Ascending aorta (tissue), 2 donors: ENCODE measurements around the gene SLC46A2. TPM values are rescaled to one million over a fixed set of nuclear protein-coding genes. Genes with fewer than 3 reads are reported as not detected.

Source experiments
- DNase-seq, 2 donors: peaks; one replicate each; pipeline ENCODE4 v3.0.0-alpha.2; 2019; ENCODE audit warnings: low spot score in 2 of 2
- H3K27ac ChIP-seq, 2 donors: fragments of 200-600 bp; sonication (generic); one replicate each; pipeline ENCODE4 v1.5.1; 2016 to 2017; ENCODE audit warnings: mild to moderate bottlenecking in 1 of 2
- H3K27me3 ChIP-seq: fragments of 200-600 bp; sonication (generic); one replicate; pipeline ENCODE4 v1.5.1; 2017
- H3K36me3 ChIP-seq, 2 donors: fragments of 200-600 bp; sonication (generic); one replicate each; pipeline ENCODE4 v1.5.1; 2016
- H3K4me1 ChIP-seq, 2 donors: fragments of 200-600 bp; sonication (generic); one replicate each; pipeline ENCODE4 v1.5.1; 2016 to 2017; ENCODE audit warnings: mild to moderate bottlenecking in 1 of 2
- H3K4me3 ChIP-seq, 2 donors: fragments of 200-600 bp; sonication (generic); one replicate each; pipeline ENCODE4 v1.5.1; 2016 to 2017; ENCODE audit warnings: mild to moderate bottlenecking in 1 of 2
- H3K9me3 ChIP-seq, 2 donors: fragments of 200-600 bp; sonication (generic); one replicate each; pipeline ENCODE4 v1.5.1; 2016
- CTCF ChIP-seq, 3 experiments: fragments of 200-600 bp in 2 of 3; fragments of 450-650 bp in 1 of 3; sonication (generic) in 2 of 3; IDR thresholded peaks; one replicate each; pipeline ENCODE4 v1.5.1; 2016 to 2019; ENCODE audit warnings: antibody characterized with exemption in 3 of 3, mild to moderate bottlenecking in 1 of 3, moderate library complexity in 1 of 3
- intact Hi-C: fragments of 100-400 bp; cut with DNase I; formaldehyde crosslinking; loops from one replicate; pipeline ENCODE4 v1.15.1; 2023
- total RNA-seq: library from RNA; depleted of rRNA; stranded (reverse); fragments of >200 nt; gene quantifications from one replicate; pipeline ENCODE4 v1.1.0, GENCODE V29; 2016

The SLC46A2 gene
- total RNA-seq, 1 donor from 2014 or later = not detected

GRCh38 chr9:112838342-112838741 lies 52.3 kb downstream of the SLC46A2 start:
- no peak for TF ChIP-seq CTCF (IDR thresholded peaks at IDR 0.05)

GRCh38 chr9:112836394-112836793 lies 54.3 kb downstream of the SLC46A2 start:
- intact Hi-C loops = no loop called here
- H3K36me3 ChIP-seq = peaks cover 9 to 25% of the 10 kb centered on the region in 2 donors

More at GRCh38 chr9:112838342-112838741, 52.3 kb downstream of the SLC46A2 start:
- intact Hi-C loops = no loop called here
- no peak overlapping the region for H3K4me3 ChIP-seq
- no peaks in the 10 kb centered on the region for H3K4me1 ChIP-seq
- no peak for DNase-seq
- H3K9me3 ChIP-seq = no peaks in the 10 kb centered on the region
- peaks cover 9 to 25% of the 10 kb centered on the region in 2 donors for H3K36me3 ChIP-seq
- no peak overlapping the region for H3K27ac ChIP-seq
- H3K27me3 ChIP-seq = no peaks in the 10 kb centered on the region

GRCh38 chr9:112833081-112833480 lies 57.6 kb downstream of the SLC46A2 start:
- H3K9me3 ChIP-seq = no peaks in the 10 kb centered on the region
- DNase-seq = no peak

More at GRCh38 chr9:112836394-112836793, 54.3 kb downstream of the SLC46A2 start:
- peaks cover 0 to 4% of the 10 kb centered on the region in 2 donors for H3K4me1 ChIP-seq
- no peak overlapping the region for H3K27ac ChIP-seq
- H3K9me3 ChIP-seq = no peaks in the 10 kb centered on the region
- no peak for DNase-seq
- no peak for TF ChIP-seq CTCF (IDR thresholded peaks at IDR 0.05)
- no peaks in the 10 kb centered on the region for H3K27me3 ChIP-seq
- H3K4me3 ChIP-seq = no peak overlapping the region

GRCh38 chr9:112831969-112832368 lies 58.7 kb downstream of the SLC46A2 start:
- Histone ChIP-seq H3K27me3 (no peaks in the 10 kb centered on the region), H3K36me3 (peaks cover 0 to 10% of the 10 kb centered on the region in 2 donors), H3K9me3 (no peaks in the 10 kb centered on the region), H3K4me3 (no peak overlapping the region), H3K4me1 (peaks cover 0 to 6% of the 10 kb centered on the region in 2 donors), H3K27ac (peak overlapping the region; percentile 26 to 67)
- TF ChIP-seq CTCF (IDR thresholded peaks at IDR 0.05) = no peak
- DNase-seq = no peak
- intact Hi-C loops = no loop called here

More at GRCh38 chr9:112833081-112833480, 57.6 kb downstream of the SLC46A2 start:
- Histone ChIP-seq H3K4me1 (peaks cover 0 to 6% of the 10 kb centered on the region in 2 donors), H3K4me3 (no peak overlapping the region), H3K27me3 (no peaks in the 10 kb centered on the region), H3K27ac (no peak overlapping the region), H3K36me3 (peaks cover under 1 to 14% of the 10 kb centered on the region in 2 donors)
- no peak for TF ChIP-seq CTCF (IDR thresholded peaks at IDR 0.05)
- intact Hi-C loops = no loop called here

GRCh38 chr9:112831281-112831851 lies 59.3 kb downstream of the SLC46A2 start:
- Histone ChIP-seq H3K4me1 (peaks cover 0 to 6% of the 10 kb centered on the region in 2 donors), H3K27ac (peak overlapping the region; percentile 26 to 67), H3K9me3 (no peaks in the 10 kb centered on the region), H3K36me3 (peaks cover 0 to 4% of the 10 kb centered on the region in 2 donors), H3K4me3 (no peak overlapping the region), H3K27me3 (no peaks in the 10 kb centered on the region)
- no peak for DNase-seq
- intact Hi-C loops = no loop called here
- no peak for TF ChIP-seq CTCF (IDR thresholded peaks at IDR 0.05)

Other genes with a start within 250 kb of the SLC46A2 start
- 37.8 TPM for gene INIP, start 172.8 kb downstream of the SLC46A2 start, total RNA-seq
- gene SNX30, start 140.1 kb downstream of the SLC46A2 start, total RNA-seq = 4.7 TPM
- gene ZNF883, start 121.3 kb upstream of the SLC46A2 start, total RNA-seq = not detected
- gene ZFP37, start 165.8 kb upstream of the SLC46A2 start, total RNA-seq = 3.3 TPM